Body of pancreas (tissue), 4 donors: ENCODE measurements around the gene UBE2V1. TPM values are rescaled to one million over a fixed set of nuclear protein-coding genes. Genes with fewer than 3 reads are reported as not detected.

Experiments used
- ATAC-seq: fragments of 150-250 bp; one replicate; pipeline ENCODE4 v1.9.1; 2016
- DNase-seq, 4 donors: peaks; one replicate each; pipeline ENCODE4 v3.0.0-alpha.2; 2019
- H3K27ac ChIP-seq, 4 donors: fragments of 200-600 bp; sonication (generic); 1 replicate in 3 of 4; 2 replicates in 1 of 4; pipeline versions ENCODE4 v1.5.1 to v1.6.1; 2016 to 2019; ENCODE audit warnings: mild to moderate bottlenecking in 1 of 4, mixed read lengths in 1 of 4, moderate library complexity in 1 of 4
- H3K27me3 ChIP-seq, 2 donors: fragments of 200-600 bp; sonication (generic); one replicate each; pipeline ENCODE4 v1.6.0; 2016; ENCODE audit warnings: mild to moderate bottlenecking in 1 of 2
- H3K36me3 ChIP-seq, 2 donors: fragments of 200-600 bp; sonication (generic); replicated peaks in 1 of 2; 2 replicates each; pipeline ENCODE4 v1.5.1; 2016; ENCODE audit warnings: low read depth in 2 of 2; ENCODE audit not compliant: insufficient read depth in 1 of 2
- H3K4me1 ChIP-seq: fragments of 200-600 bp; sonication (generic); one replicate; pipeline ENCODE4 v1.6.0; 2016
- H3K4me3 ChIP-seq, 2 donors: fragments of 200-600 bp; sonication (generic); 1 replicate in 1 of 2; 2 replicates in 1 of 2; pipeline ENCODE4 v1.5.1; 2016 to 2019
- H3K9me3 ChIP-seq, 3 donors: fragments of 200-600 bp; sonication (generic); 1 replicate in 2 of 3; 2 replicates in 1 of 3; pipeline ENCODE4 v1.5.1; 2016
- CTCF ChIP-seq, 7 experiments: fragments of 450-650 bp in 4 of 7; fragments of 200-600 bp in 3 of 7; sonication (generic) in 3 of 7; IDR thresholded peaks; one replicate each; pipeline ENCODE4 v1.5.1; 2016 to 2019; ENCODE audit warnings: antibody characterized with exemption in 7 of 7
- POLR2A ChIP-seq, 3 donors: fragments of 450-650 bp; IDR thresholded peaks; one replicate each; pipeline ENCODE4 v1.6.1; 2016; ENCODE audit warnings: antibody characterized with exemption in 3 of 3, mild to moderate bottlenecking in 2 of 3
- WGBS, 2 donors: methylation state at CpG; one replicate each; pipeline ENCODE4 v1.1.5; 2017; 5-methylcytosine and 5-hydroxymethylcytosine counted together
- intact Hi-C: fragments of 100-400 bp; cut with DNase I; formaldehyde crosslinking; loops from one replicate; pipeline ENCODE4 v1.15.1; 2023
- total RNA-seq, 2 donors: library from RNA; depleted of rRNA; stranded (reverse); fragments of >200 nt; gene quantifications; one replicate each; pipeline ENCODE4 v1.1.0, GENCODE V29; 2016

Gene UBE2V1
- total RNA-seq, 2 donors from 2014 or later = 42.0 to 43.8 TPM

GRCh38 chr20:50152394-50153152, 39.6 kb upstream of the UBE2V1 start:
- intact Hi-C loops = no loop called here
- Histone ChIP-seq H3K4me3 (peak overlapping the region; percentile 44 to 54), H3K4me1 (peaks cover 54% of the 10 kb centered on the region), H3K36me3 (no peaks in the 10 kb centered on the region), H3K27me3 (no peaks in the 10 kb centered on the region), H3K9me3 (no peaks in the 10 kb centered on the region), H3K27ac (peak overlapping the region; percentile 71 to 95 (median 90))
- ATAC-seq (no peak), DNase-seq (peak in 2 of 4 donors; percentile 38 to 48)
- TF ChIP-seq CTCF (IDR thresholded peaks at IDR 0.05) (peak in 3 of 7 experiments; percentile 29 to 42 (median 35)), POLR2A (IDR thresholded peaks at IDR 0.05) (no peak)
- WGBS, 2 donors = 4 to 7% methylated on average over 4 of the region's 4 CpGs

GRCh38 chr20:50151034-50151743, 38.2 kb upstream of the UBE2V1 start:
- peak; percentile 34 for ATAC-seq
- WGBS, 2 donors = 60 to 66% methylated on average over 10 of the region's 10 CpGs
- H3K4me1 ChIP-seq = peaks cover 61% of the 10 kb centered on the region
- no peaks in the 10 kb centered on the region for H3K27me3 ChIP-seq
- peak; percentile 57 to 77 (median 69) for DNase-seq
- TF ChIP-seq POLR2A (IDR thresholded peaks at IDR 0.05) (no peak), CTCF (IDR thresholded peaks at IDR 0.05) (no peak)
- intact Hi-C loops = no loop called here
- H3K27ac ChIP-seq = peak overlapping the region; percentile 56 to 95 (median 90)
- no peak overlapping the region for H3K4me3 ChIP-seq
- no peaks in the 10 kb centered on the region for H3K9me3 ChIP-seq
- no peaks in the 10 kb centered on the region for H3K36me3 ChIP-seq

- ATAC-seq = peak; percentile 31
- Histone ChIP-seq H3K4me1 (peaks cover 61% of the 10 kb centered on the region), H3K27me3 (no peaks in the 10 kb centered on the region), H3K9me3 (no peaks in the 10 kb centered on the region), H3K4me3 (no peak overlapping the region), H3K27ac (peak overlapping the region; percentile 46 to 95 (median 90)), H3K36me3 (no peaks in the 10 kb centered on the region)
- intact Hi-C loops = no loop called here
- peak; percentile 65 to 80 (median 77) for DNase-seq
- 33 to 52% methylated on average over 13 to 16 of the region's 16 CpGs for WGBS, 2 donors
- TF ChIP-seq POLR2A (IDR thresholded peaks at IDR 0.05) (peak in 1 of 3 donors; percentile 32), CTCF (IDR thresholded peaks at IDR 0.05) (no peak)
Observed at GRCh38 chr20:50149481-50150254, 36.7 kb upstream of the UBE2V1 start.

GRCh38 chr20:50146732-50147662, 34.0 kb upstream of the UBE2V1 start:
- ATAC-seq = no peak
- 61 to 74% methylated on average over 17 of the region's 17 CpGs for WGBS, 2 donors
- no peak overlapping the region for H3K4me3 ChIP-seq
- intact Hi-C loops = no loop called here
- DNase-seq = peak in 2 of 4 donors; percentile 22 to 45
- H3K36me3 ChIP-seq = no peaks in the 10 kb centered on the region
- peak overlapping the region in 2 of 4 donors; percentile 4 to 53 for H3K27ac ChIP-seq
- H3K27me3 ChIP-seq = no peaks in the 10 kb centered on the region
- no peaks in the 10 kb centered on the region for H3K9me3 ChIP-seq
- H3K4me1 ChIP-seq = peaks cover 44% of the 10 kb centered on the region
- TF ChIP-seq CTCF (IDR thresholded peaks at IDR 0.05) (no peak), POLR2A (IDR thresholded peaks at IDR 0.05) (no peak)
